H1 (cell line): ENCODE data around the gene SEC61A1. TPM values are rescaled to one million over a fixed set of nuclear protein-coding genes. Genes with fewer than 3 reads are reported as not detected.
A peak's percentile ranks its signal among the peaks of the same experiment; 100 is the strongest.

Source experiments
- CTCF ChIA-PET: fragments of 300-600 bp; sonication (Branson Sonifier 250); formaldehyde crosslinking; loops from one replicate; lab custom pipeline; 2021; ENCODE audit not compliant: partially characterized antibody; lab: Charles Lee
- POLR2A ChIA-PET: fragments of 300-600 bp; sonication (Branson Sonifier 250); formaldehyde crosslinking; loops from one replicate; lab custom pipeline; 2021; ENCODE audit warnings: inconsistent platforms; ENCODE audit not compliant: partially characterized antibody; lab: Charles Lee
- DNase-seq, 2 experiments: peaks; one replicate each; pipeline versions ENCODE4 v3.0.0 to v3.0.0-alpha.2; 2010 to 2022; ENCODE audit warnings: low spot score in 2 of 2, low read depth in 1 of 2, mixed read lengths in 1 of 2
- FAIRE-seq: peaks from 2 replicates; lab custom pipeline; 2011; peaks lifted over from hg19 to GRCh38; lab: Jason Lieb, UNC
- H2AFZ ChIP-seq: 2 replicates; pipeline ENCODE4 v1.8.1; 2012; ENCODE audit warnings: low read length, inconsistent platforms
- H2AK5ac ChIP-seq: 2 replicates; pipeline ENCODE4 v1.6.1; 2013; ENCODE audit warnings: low read depth, low read length
- H2BK120ac ChIP-seq: replicated peaks from 2 replicates; pipeline ENCODE3; 2013; ENCODE audit warnings: low read depth, low read length, inconsistent platforms
- H2BK12ac ChIP-seq: 2 replicates; pipeline ENCODE4 v1.6.1; 2013; ENCODE audit warnings: low read depth, low read length
- H2BK15ac ChIP-seq: 2 replicates; pipeline ENCODE4 v1.6.1; 2013; ENCODE audit warnings: low read length
- H2BK20ac ChIP-seq: 2 replicates; pipeline ENCODE4 v1.6.1; 2013; ENCODE audit warnings: low read length
- H2BK5ac ChIP-seq: 2 replicates; pipeline ENCODE4 v1.6.1; 2013; ENCODE audit warnings: low read depth, low read length
- H3K14ac ChIP-seq: 2 replicates; pipeline ENCODE4 v1.6.1; 2013; ENCODE audit warnings: inconsistent platforms; ENCODE audit not compliant: insufficient read length
- H3K18ac ChIP-seq: 2 replicates; pipeline ENCODE4 v1.6.1; 2013; ENCODE audit warnings: low read length; ENCODE audit errors: extremely low read depth
- H3K23ac ChIP-seq: 2 replicates; pipeline ENCODE4 v1.6.1; 2013; ENCODE audit warnings: inconsistent platforms; ENCODE audit not compliant: insufficient read length
- H3K23me2 ChIP-seq: 2 replicates; pipeline ENCODE4 v1.6.1; 2013; ENCODE audit warnings: low read depth, low read length
- H3K27ac ChIP-seq: 2 replicates; pipeline ENCODE4 v1.6.1; 2011; ENCODE audit warnings: low read depth, low read length, inconsistent platforms
- H3K27me3 ChIP-seq, 4 experiments: replicated peaks in 1 of 4; 1 replicate in 1 of 4; 2 replicates in 3 of 4; pipeline versions ENCODE4 v1.6.1 to v1.8.1; 2011 to 2013; ENCODE audit warnings: low read length in 3 of 4, mild to moderate bottlenecking in 3 of 4, inconsistent platforms in 2 of 4, mixed read lengths in 2 of 4, moderate library complexity in 1 of 4; ENCODE audit not compliant: control insufficient read depth in 3 of 4, insufficient read depth in 3 of 4; ENCODE audit errors: extremely low read depth in 1 of 4
- H3K36me3 ChIP-seq, 4 experiments: 2 replicates each; pipeline versions ENCODE4 v1.6.1 to v1.8.1; 2011 to 2013; ENCODE audit warnings: mild to moderate bottlenecking in 4 of 4, low read length in 3 of 4, moderate library complexity in 2 of 4, control low read depth in 1 of 4, inconsistent platforms in 1 of 4; ENCODE audit not compliant: insufficient read depth in 4 of 4, control insufficient read depth in 2 of 4
- H3K4ac ChIP-seq: replicated peaks from 2 replicates; pipeline ENCODE3; 2013; ENCODE audit warnings: low read length, low read depth, mixed read lengths, inconsistent platforms; ENCODE audit not compliant: insufficient read length
- H3K4me1 ChIP-seq, 4 experiments: replicated peaks in 1 of 4; 1 replicate in 1 of 4; 2 replicates in 3 of 4; pipeline versions ENCODE4 v1.6.1 to v1.8.1; 2011 to 2013; ENCODE audit warnings: low read length in 3 of 4, inconsistent platforms in 2 of 4, mixed read lengths in 1 of 4; ENCODE audit not compliant: insufficient read depth in 4 of 4, control insufficient read depth in 3 of 4
- H3K4me2 ChIP-seq, 2 experiments: 2 replicates each; pipeline versions ENCODE4 v1.6.1 to v1.8.1; 2011 to 2013; ENCODE audit warnings: low read depth in 2 of 2, low read length in 2 of 2, control low read depth in 1 of 2, inconsistent platforms in 1 of 2, mild to moderate bottlenecking in 1 of 2; ENCODE audit not compliant: insufficient read depth in 1 of 2
- H3K4me3 ChIP-seq, 4 experiments: fragments of 200-600, 300-600 bp in 1 of 4; sonication (generic), shearing (Covaris generic), sonication (Bioruptor Twin) in 1 of 4; 2 replicates each; pipeline versions ENCODE4 v1.5.1 to v1.8.1; 2011 to 2016; ENCODE audit warnings: low read length in 4 of 4, low read depth in 3 of 4, control low read depth in 2 of 4, inconsistent platforms in 2 of 4, mild to moderate bottlenecking in 2 of 4, mixed read lengths in 1 of 4, moderate library complexity in 1 of 4; ENCODE audit not compliant: insufficient read depth in 2 of 4; ENCODE audit errors: extremely low read depth in 1 of 4
- H3K56ac ChIP-seq: replicated peaks from 2 replicates; pipeline ENCODE3; 2013; ENCODE audit warnings: low read depth, mild to moderate bottlenecking, mixed read lengths, low read length, inconsistent platforms; ENCODE audit not compliant: insufficient read length
- H3K79me1 ChIP-seq: 2 replicates; pipeline ENCODE4 v1.6.1; 2013; ENCODE audit warnings: low read depth, low read length, control low read depth
- H3K79me2 ChIP-seq, 2 experiments: 2 replicates each; pipeline versions ENCODE4 v1.6.1 to v1.8.1; 2012 to 2013; ENCODE audit warnings: low read length in 2 of 2, mild to moderate bottlenecking in 2 of 2, inconsistent platforms in 1 of 2; ENCODE audit not compliant: insufficient read depth in 2 of 2, control insufficient read depth in 1 of 2
- H3K9ac ChIP-seq, 4 experiments: replicated peaks in 1 of 4; 1 replicate in 1 of 4; 2 replicates in 3 of 4; pipeline versions ENCODE4 v1.6.1 to v1.8.1; 2011 to 2013; ENCODE audit warnings: low read depth in 3 of 4, low read length in 3 of 4, control low read depth in 2 of 4, mild to moderate bottlenecking in 2 of 4, moderate library complexity in 2 of 4, inconsistent platforms in 1 of 4; ENCODE audit errors: extremely low read depth in 1 of 4
- H3K9me3 ChIP-seq, 2 experiments: 2 replicates each; pipeline versions ENCODE4 v1.6.1 to v1.8.1; 2012 to 2013; ENCODE audit warnings: mild to moderate bottlenecking in 2 of 2, moderate library complexity in 2 of 2, control low read depth in 1 of 2, inconsistent platforms in 1 of 2, low read depth in 1 of 2, low read length in 1 of 2, mixed read lengths in 1 of 2; ENCODE audit not compliant: insufficient read depth in 2 of 2
- H4K20me1 ChIP-seq, 2 experiments: replicated peaks in 1 of 2; 2 replicates each; pipeline versions ENCODE3 to v1.8.1; 2011 to 2013; ENCODE audit warnings: inconsistent platforms in 2 of 2, low read length in 2 of 2, mild to moderate bottlenecking in 1 of 2; ENCODE audit not compliant: insufficient read depth in 2 of 2, control insufficient read depth in 1 of 2
- H4K5ac ChIP-seq: 2 replicates; pipeline ENCODE4 v1.6.1; 2013; ENCODE audit warnings: low read length, low read depth, mixed read lengths, inconsistent platforms; ENCODE audit not compliant: insufficient read length
- H4K8ac ChIP-seq: 2 replicates; pipeline ENCODE4 v1.8.0; 2013; ENCODE audit warnings: mild to moderate bottlenecking, moderate library complexity, low read length, inconsistent platforms; ENCODE audit not compliant: insufficient read depth; ENCODE audit errors: extremely low read depth
- H4K91ac ChIP-seq: replicated peaks from 2 replicates; pipeline ENCODE3; 2013; ENCODE audit warnings: low read length, mixed read lengths, inconsistent platforms; ENCODE audit not compliant: insufficient read length
- BACH1 ChIP-seq: IDR thresholded peaks from 2 replicates; pipeline ENCODE4 v1.6.1; 2012; ENCODE audit warnings: low read length, improper control_type of control experiment
- CTCF ChIP-seq, 3 experiments: IDR thresholded peaks; 1 replicate in 2 of 3; 2 replicates in 1 of 3; pipeline versions ENCODE4 v1.5.1 to v1.6.1; 2011; ENCODE audit warnings: low read length in 3 of 3, mild to moderate bottlenecking in 3 of 3, inconsistent platforms in 2 of 3, low read depth in 1 of 3, moderate library complexity in 1 of 3; ENCODE audit not compliant: insufficient read depth in 1 of 3; ENCODE audit errors: control extremely low read depth in 1 of 3
- EGR1 ChIP-seq: IDR thresholded peaks from 2 replicates; pipeline ENCODE4 v1.6.1; 2011; ENCODE audit warnings: low read depth, low read length, borderline replicate concordance
- FOSL1 ChIP-seq: IDR thresholded peaks from 2 replicates; pipeline ENCODE4 v1.6.1; 2011; ENCODE audit warnings: mild to moderate bottlenecking, low read depth, low read length, moderate library complexity; ENCODE audit not compliant: insufficient read depth
- NRF1 ChIP-seq: IDR thresholded peaks from 2 replicates; pipeline ENCODE4 v1.6.1; 2011; ENCODE audit warnings: mild to moderate bottlenecking, low read depth, low read length, improper control_type of control experiment
- POLR2A ChIP-seq, 2 experiments: IDR thresholded peaks; 1 replicate in 1 of 2; 2 replicates in 1 of 2; pipeline ENCODE4 v1.6.1; 2011; ENCODE audit warnings: low read depth in 2 of 2, low read length in 2 of 2, mild to moderate bottlenecking in 2 of 2; ENCODE audit errors: control extremely low read depth in 1 of 2
- RAD21 ChIP-seq, 2 experiments: IDR thresholded peaks in 1 of 2; conservative IDR thresholded peaks in 1 of 2; 2 replicates each; pipeline ENCODE4 v1.6.1; 2011; ENCODE audit warnings: low read depth in 2 of 2, low read length in 2 of 2, improper control_type of control experiment in 1 of 2, inconsistent platforms in 1 of 2, mild to moderate bottlenecking in 1 of 2, moderate library complexity in 1 of 2
- SIN3A ChIP-seq, 2 experiments: IDR thresholded peaks in 1 of 2; conservative IDR thresholded peaks in 1 of 2; 2 replicates each; pipeline ENCODE4 v1.6.1; 2011 to 2012; ENCODE audit warnings: low read length in 2 of 2, improper control_type of control experiment in 1 of 2, low read depth in 1 of 2, mild to moderate bottlenecking in 1 of 2
- ZNF274 ChIP-seq: IDR thresholded peaks from 2 replicates; pipeline ENCODE4 v1.7.0; 2012; ENCODE audit warnings: low read length, borderline replicate concordance; ENCODE audit errors: extremely low read depth
- WGBS, 2 experiments: shearing (Covaris generic) in 1 of 2; methylation state at CpG; one replicate each; pipeline versions ENCODE4 v1.1.6 to v1.1.7; 2013 to 2015; ENCODE audit warnings: low lambda C conversion rate in 2 of 2, mixed read lengths in 2 of 2, inconsistent platforms in 1 of 2, low coverage in 1 of 2, missing lambda C conversion rate in 1 of 2; ENCODE audit not compliant: insufficient replicate concordance in 2 of 2, insufficient coverage in 1 of 2, insufficient read length in 1 of 2; ENCODE audit errors: extremely low coverage in 1 of 2, missing lambda C conversion rate in 1 of 2; 5-methylcytosine and 5-hydroxymethylcytosine counted together
- polyA plus RNA-seq, 7 experiments: library from polyadenylated mRNA; depleted of rRNA in 3 of 7; stranded (reverse) in 5 of 7; unstranded in 2 of 7; fragments of >200 nt in 5 of 7; fragments of 200-250 nt in 2 of 7; gene quantifications; 1 replicate in 5 of 7; 2 replicates in 1 of 7; 4 replicates in 1 of 7; pipeline versions ENCODE4 v1.2.1 to v1.2.3, GENCODE V29; 2011 to 2013; ENCODE audit warnings: missing spikeins in 2 of 7, mixed read lengths in 2 of 7
- total RNA-seq: library from RNA; stranded (reverse); fragmentation: NEBNext Ultra II Directional; extraction: Animal tissue kit (Norgen Biotek cat#: 25700); gene quantifications from 2 replicates; pipeline ENCODE4 v1.2.1, GENCODE V29; 2021
- TF ChIP-seq, protein P1 (sequence below): IDR thresholded peaks from 2 replicates; pipeline ENCODE4 v1.6.1; 2012; ENCODE audit warnings: inconsistent platforms

SEC61A1 gene
- total and polyA plus RNA-seq, 2 of the 8 experiments (the other 6 are each of a cell fraction or from before 2014, with no cell fraction given), result 133 to 165 TPM

DNA sequence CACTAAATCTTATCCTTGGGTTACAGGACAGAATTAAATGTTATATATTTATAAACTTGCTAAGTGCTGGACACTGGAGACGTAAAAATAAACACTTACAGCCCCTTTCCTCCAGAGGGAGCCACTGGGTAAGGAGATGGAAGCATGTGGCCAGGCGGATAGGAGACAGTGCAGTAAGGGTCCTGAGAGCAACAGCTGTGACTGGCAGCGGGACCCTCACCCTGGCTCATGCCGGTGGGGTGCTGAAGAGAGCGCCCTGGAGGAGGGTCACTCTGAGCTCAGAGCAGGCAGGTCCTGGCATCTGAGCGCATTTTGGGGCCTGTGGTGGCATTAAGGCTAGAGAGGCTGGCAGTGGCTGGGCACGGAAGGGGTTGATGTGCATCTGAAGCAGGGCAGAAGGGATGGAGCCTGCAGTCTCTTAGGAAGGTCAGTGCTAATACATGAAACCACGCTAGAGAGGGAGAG is 16.0 kb downstream of the SEC61A1 start:
- no peak overlapping the region for H4K5ac ChIP-seq
- no peak overlapping the region for H3K4me2 ChIP-seq
- H3K9me3 ChIP-seq, result no peaks in the 10 kb centered on the region
- H3K9ac ChIP-seq, result no peak overlapping the region
- no peak overlapping the region for H3K4ac ChIP-seq
- no peaks in the 10 kb centered on the region for H3K4me1 ChIP-seq
- no peak overlapping the region for H2BK15ac ChIP-seq
- H3K23ac ChIP-seq, result no peak overlapping the region
- H3K14ac ChIP-seq, result no peak overlapping the region
- 83% methylated on average over 8 of the region's 8 CpGs; no CpG with 5 or more reads in 1 of the 2 experiments for WGBS, 2 experiments
- no peak for FAIRE-seq
- H2BK5ac ChIP-seq, result no peak overlapping the region
- DNase-seq, result peak in 1 of 2 experiments; percentile 58
- no peak overlapping the region for H2AK5ac ChIP-seq
- TF ChIP-seq SIN3A (conservative IDR thresholded peaks at IDR 0.05 in 1 of 2, IDR thresholded peaks at IDR 0.05 in 1 of 2; ENCODE audit: low read depth in 1 of 2, low read length in 2 of 2) (no peak), EGR1 (no peak), POLR2A (IDR thresholded peaks at IDR 0.05; ENCODE audit: control extremely low read depth in 1 of 2, low read depth in 2 of 2, low read length in 2 of 2) (no peak), CTCF (IDR thresholded peaks at IDR 0.05; ENCODE audit: control extremely low read depth in 1 of 3, insufficient read depth in 1 of 3, low read depth in 1 of 3, low read length in 3 of 3) (peak in 2 of 3 experiments; percentile 64 to 72; a peak in 3 of 4 replicates), BACH1 (no peak), FOSL1 (no peak), NRF1 (no peak), ZNF274 (no peak), RAD21 (IDR thresholded peaks at IDR 0.05 in 1 of 2, conservative IDR thresholded peaks at IDR 0.05 in 1 of 2; ENCODE audit: low read depth in 2 of 2, low read length in 2 of 2) (peak; percentile 49 to 59)
- TF ChIP-seq, protein P1, sequence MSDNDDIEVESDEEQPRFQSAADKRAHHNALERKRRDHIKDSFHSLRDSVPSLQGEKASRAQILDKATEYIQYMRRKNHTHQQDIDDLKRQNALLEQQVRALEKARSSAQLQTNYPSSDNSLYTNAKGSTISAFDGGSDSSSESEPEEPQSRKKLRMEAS, result peak; percentile 73
- H3K18ac ChIP-seq, result no peak overlapping the region
- H3K4me3 ChIP-seq, result no peak overlapping the region
- H3K56ac ChIP-seq, result no peak overlapping the region
- no peak overlapping the region for H2BK12ac ChIP-seq
- H2BK120ac ChIP-seq, result no peak overlapping the region
- H3K79me2 ChIP-seq, result no peaks in the 10 kb centered on the region
- H2AFZ ChIP-seq, result no peak overlapping the region
- H3K27ac ChIP-seq, result no peak overlapping the region
- ChIA-PET POLR2A (interaction anchor here (0.6 to 1.2 kb wide), 2 partner anchors 64 to 1099 kb away, joined by 3 read pairs; no protein-coding TSS in a partner anchor), CTCF (interaction anchor here (0.8 to 7.1 kb wide), 20 partner anchors 8 to 376 kb away, joined by 3 to 62 read pairs (median 3); partner anchors contain the start of gene SEC61A1)
- peaks cover 44 to 89% (median 79%) of the 10 kb centered on the region in 4 experiments for H3K36me3 ChIP-seq
- H4K91ac ChIP-seq, result no peak overlapping the region
- no peak overlapping the region for H2BK20ac ChIP-seq
- H3K23me2 ChIP-seq, result no peaks in the 10 kb centered on the region
- no peaks in the 10 kb centered on the region for H3K27me3 ChIP-seq
- H4K20me1 ChIP-seq, result peaks cover 9 to 20% of the 10 kb centered on the region in 2 experiments
- peaks cover 4% of the 10 kb centered on the region; the same call in 1 of the 2 replicates for H3K79me1 ChIP-seq
- peak overlapping the region; percentile 53; the same call in 1 of the 2 replicates for H4K8ac ChIP-seq
